ENCODE measurements around the gene FRMPD2. TPM values are rescaled to one million over a fixed set of nuclear protein-coding genes. Genes with fewer than 3 reads are reported as not detected.

Gene FRMPD2
- total and polyA plus RNA-seq, 2 of the 4 experiments (the other 2 are of a cell fraction): 0.18 TPM; not detected in 1

DNA sequence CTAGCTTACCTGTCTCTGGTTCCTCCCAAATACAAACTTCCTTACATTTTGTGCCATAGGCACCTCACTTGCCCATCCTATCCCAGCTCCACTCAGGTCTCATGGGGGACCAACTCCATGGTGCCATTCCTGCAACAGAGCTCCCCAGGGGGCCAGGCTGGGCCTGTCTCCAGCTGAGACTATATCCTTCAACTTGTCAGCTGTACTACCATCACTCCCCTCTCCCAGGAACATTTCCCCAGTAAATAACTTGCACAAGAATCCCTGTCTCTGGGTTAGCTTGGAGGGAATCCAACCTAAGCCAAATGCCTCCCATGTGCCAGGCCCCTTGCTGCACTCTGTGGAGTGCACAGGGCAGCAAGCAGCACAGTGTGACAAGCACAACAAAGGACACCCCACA, 33.2 kb downstream of the FRMPD2 start:
- Histone ChIP-seq H3K14ac (replicated peaks; ENCODE audit: low read depth, low read length) (no peak overlapping the region), H3K4me2 (ENCODE audit: low read depth, low read length) (no peak overlapping the region), H2AK9ac (replicated peaks; ENCODE audit: low read depth, low read length, poor library complexity) (no peak overlapping the region), H4K5ac (ENCODE audit: low read depth, low read length) (no peak overlapping the region), H3K79me1 (ENCODE audit: low read depth in 1 of 2, low read length in 2 of 2) (no peaks in the 10 kb centered on the region), H4K91ac (ENCODE audit: insufficient read depth, low read depth, low read length) (no peak overlapping the region), H3K9me1 (ENCODE audit: insufficient read depth, low read length) (no peaks in the 10 kb centered on the region), H4K8ac (ENCODE audit: low read depth in 2 of 2, low read length in 2 of 2) (no peak overlapping the region), H3K23ac (ENCODE audit: low read depth, low read length) (no peak overlapping the region), H3K36me3 (ENCODE audit: control insufficient read depth, insufficient read depth, low read length) (no peaks in the 10 kb centered on the region), H2AFZ (replicated peaks; ENCODE audit: low read length, poor library complexity) (no peak overlapping the region), H2BK120ac (ENCODE audit: low read depth, low read length) (no peak overlapping the region), H4K20me1 (ENCODE audit: insufficient read depth, low read length) (no peaks in the 10 kb centered on the region), H3K4me3 (ENCODE audit: insufficient read depth, low read depth, low read length) (no peak overlapping the region), H2BK20ac (ENCODE audit: low read depth, low read length) (no peak overlapping the region), H3K9ac (ENCODE audit: low read depth, low read length) (no peak overlapping the region), H3K4ac (ENCODE audit: low read depth, low read length) (no peak overlapping the region), H2BK5ac (ENCODE audit: low read depth, low read length, poor library complexity, severe bottlenecking) (no peak overlapping the region), H3K4me1 (ENCODE audit: control insufficient read depth, insufficient read depth, low read length) (no peaks in the 10 kb centered on the region), H2AK5ac (ENCODE audit: low read depth, low read length) (no peak overlapping the region), H3K27me3 (ENCODE audit: control insufficient read depth, insufficient read depth, low read length) (peaks cover 35% of the 10 kb centered on the region), H3K56ac (ENCODE audit: extremely low read depth, insufficient read depth, low read length) (no peak overlapping the region), H3K9me3 (ENCODE audit: control insufficient read depth, insufficient read depth, low read length) (no peaks in the 10 kb centered on the region), H3K27ac (ENCODE audit: insufficient read depth, low read length) (no peak overlapping the region), H3K18ac (ENCODE audit: low read depth, low read length) (no peak overlapping the region), H2BK15ac (ENCODE audit: low read depth, low read length) (no peak overlapping the region)
- ATAC-seq (ENCODE audit: low read depth): no peak
- no peak for TF ChIP-seq RFX5 (IDR thresholded peaks at IDR 0.05; ENCODE audit: low read depth, low read length)
- TF ChIP-seq BHLHE40 (IDR thresholded peaks at IDR 0.05; ENCODE audit: low read depth, low read length): no peak
- no peak for TF ChIP-seq SMC3 (IDR thresholded peaks at IDR 0.05; ENCODE audit: low read depth, low read length)
- TF ChIP-seq, protein P1, sequence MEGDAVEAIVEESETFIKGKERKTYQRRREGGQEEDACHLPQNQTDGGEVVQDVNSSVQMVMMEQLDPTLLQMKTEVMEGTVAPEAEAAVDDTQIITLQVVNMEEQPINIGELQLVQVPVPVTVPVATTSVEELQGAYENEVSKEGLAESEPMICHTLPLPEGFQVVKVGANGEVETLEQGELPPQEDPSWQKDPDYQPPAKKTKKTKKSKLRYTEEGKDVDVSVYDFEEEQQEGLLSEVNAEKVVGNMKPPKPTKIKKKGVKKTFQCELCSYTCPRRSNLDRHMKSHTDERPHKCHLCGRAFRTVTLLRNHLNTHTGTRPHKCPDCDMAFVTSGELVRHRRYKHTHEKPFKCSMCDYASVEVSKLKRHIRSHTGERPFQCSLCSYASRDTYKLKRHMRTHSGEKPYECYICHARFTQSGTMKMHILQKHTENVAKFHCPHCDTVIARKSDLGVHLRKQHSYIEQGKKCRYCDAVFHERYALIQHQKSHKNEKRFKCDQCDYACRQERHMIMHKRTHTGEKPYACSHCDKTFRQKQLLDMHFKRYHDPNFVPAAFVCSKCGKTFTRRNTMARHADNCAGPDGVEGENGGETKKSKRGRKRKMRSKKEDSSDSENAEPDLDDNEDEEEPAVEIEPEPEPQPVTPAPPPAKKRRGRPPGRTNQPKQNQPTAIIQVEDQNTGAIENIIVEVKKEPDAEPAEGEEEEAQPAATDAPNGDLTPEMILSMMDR (conservative IDR thresholded peaks at IDR 0.05; ENCODE audit: low read depth, low read length): no peak
- no peak for TF ChIP-seq POLR2A (IDR thresholded peaks at IDR 0.05; ENCODE audit: low read depth, low read length)
- TF ChIP-seq CEBPB (IDR thresholded peaks at IDR 0.05; ENCODE audit: low read depth, low read length): no peak
- TF ChIP-seq CHD1 (IDR thresholded peaks at IDR 0.05; ENCODE audit: low read depth, low read length): no peak
- TF ChIP-seq, protein P2, sequence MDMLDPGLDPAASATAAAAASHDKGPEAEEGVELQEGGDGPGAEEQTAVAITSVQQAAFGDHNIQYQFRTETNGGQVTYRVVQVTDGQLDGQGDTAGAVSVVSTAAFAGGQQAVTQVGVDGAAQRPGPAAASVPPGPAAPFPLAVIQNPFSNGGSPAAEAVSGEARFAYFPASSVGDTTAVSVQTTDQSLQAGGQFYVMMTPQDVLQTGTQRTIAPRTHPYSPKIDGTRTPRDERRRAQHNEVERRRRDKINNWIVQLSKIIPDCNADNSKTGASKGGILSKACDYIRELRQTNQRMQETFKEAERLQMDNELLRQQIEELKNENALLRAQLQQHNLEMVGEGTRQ (IDR thresholded peaks at IDR 0.05; ENCODE audit: low read depth, low read length): no peak
- TF ChIP-seq RAD21 (IDR thresholded peaks at IDR 0.05; ENCODE audit: low read length): no peak
- no peak for TF ChIP-seq NFE2L2 (IDR thresholded peaks at IDR 0.05; ENCODE audit: low read depth, low read length)
- no peak for TF ChIP-seq RCOR1 (IDR thresholded peaks at IDR 0.05; ENCODE audit: insufficient replicate concordance, low read length)
- TF ChIP-seq MXI1 (IDR thresholded peaks at IDR 0.05; ENCODE audit: borderline replicate concordance, low read depth, low read length): no peak
- TF ChIP-seq MAFK (IDR thresholded peaks at IDR 0.05; ENCODE audit: low read depth, low read length): no peak
- TF ChIP-seq, protein P3, sequence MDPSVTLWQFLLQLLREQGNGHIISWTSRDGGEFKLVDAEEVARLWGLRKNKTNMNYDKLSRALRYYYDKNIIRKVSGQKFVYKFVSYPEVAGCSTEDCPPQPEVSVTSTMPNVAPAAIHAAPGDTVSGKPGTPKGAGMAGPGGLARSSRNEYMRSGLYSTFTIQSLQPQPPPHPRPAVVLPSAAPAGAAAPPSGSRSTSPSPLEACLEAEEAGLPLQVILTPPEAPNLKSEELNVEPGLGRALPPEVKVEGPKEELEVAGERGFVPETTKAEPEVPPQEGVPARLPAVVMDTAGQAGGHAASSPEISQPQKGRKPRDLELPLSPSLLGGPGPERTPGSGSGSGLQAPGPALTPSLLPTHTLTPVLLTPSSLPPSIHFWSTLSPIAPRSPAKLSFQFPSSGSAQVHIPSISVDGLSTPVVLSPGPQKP (IDR thresholded peaks at IDR 0.05; ENCODE audit: borderline replicate concordance, low read depth, low read length): no peak
- TF ChIP-seq MAZ (IDR thresholded peaks at IDR 0.05; ENCODE audit: borderline replicate concordance, low read depth, low read length): no peak
- TF ChIP-seq FOS (IDR thresholded peaks at IDR 0.05; ENCODE audit: low read depth, low read length): no peak
- in situ Hi-C loops (cut with MboI; ENCODE audit: low sequenced_read_pairs) (no loop called here), intact Hi-C loops (cut with micrococcal nuclease) (no loop called here), dilution Hi-C loops (cut with HindIII; ENCODE audit: low sequenced_read_pairs, unreplicated experiment) (no loop called here)
- DNase-seq: no peak
- POLR2A ChIA-PET (ENCODE audit: unreplicated experiment): no interaction called here
- no TSS peak for BruUV-seq (replicated peaks)
- CTCF ChIA-PET: no interaction called here
